B cell (primary cell): ENCODE data around the gene COL4A6. TPM values are rescaled to one million over a fixed set of nuclear protein-coding genes. Genes with fewer than 3 reads are reported as not detected.

Experiments used
- ATAC-seq: fragments of 200-7000 bp; cut with Tn5 transposase; one replicate; pipeline ENCODE4 v1.10.0; 2021; ENCODE audit warnings: low read depth, mild to moderate bottlenecking, moderate number of reproducible peaks, moderate library complexity
- CTCF ChIA-PET: fragments of 350-600 bp; sonication (Branson Sonifier 250); formaldehyde crosslinking; loops from one replicate; lab custom pipeline; 2021; ENCODE audit warnings: antibody characterized with exemption, inconsistent platforms; lab: Charles Lee
- POLR2A ChIA-PET: fragments of 350-600 bp; sonication (Branson Sonifier 250); formaldehyde crosslinking; loops from one replicate; lab custom pipeline; 2021; ENCODE audit warnings: antibody characterized with exemption; lab: Charles Lee
- DNase-seq: peaks from one replicate; pipeline ENCODE4 v3.0.0; 2013
- H2AFZ ChIP-seq: 2 replicates; pipeline ENCODE4 v1.6.1; 2012; ENCODE audit warnings: mild to moderate bottlenecking, low read depth, low read length; ENCODE audit not compliant: insufficient read depth, poor library complexity, severe bottlenecking
- H3K27ac ChIP-seq, 2 donors: 1 replicate in 1 of 2; 2 replicates in 1 of 2; pipeline ENCODE4 v1.5.1; 2012 to 2013; ENCODE audit warnings: low read length in 2 of 2, mild to moderate bottlenecking in 2 of 2, moderate library complexity in 1 of 2
- H3K27me3 ChIP-seq, 4 experiments: fragments of 200-600 bp in 1 of 4; sonication (generic) in 1 of 4; replicated peaks in 1 of 4; 1 replicate in 2 of 4; 2 replicates in 2 of 4; pipeline versions ENCODE4 v1.6.1 to v1.7.0; 2013 to 2016; ENCODE audit warnings: low read length in 3 of 4, mild to moderate bottlenecking in 2 of 4, mixed read lengths in 1 of 4, moderate library complexity in 1 of 4; ENCODE audit not compliant: insufficient read depth in 4 of 4, control insufficient read depth in 3 of 4; ENCODE audit errors: control extremely low read depth in 1 of 4
- H3K36me3 ChIP-seq, 2 experiments: replicated peaks in 1 of 2; 1 replicate in 1 of 2; 2 replicates in 1 of 2; pipeline versions ENCODE4 v1.6.1 to v1.7.1; 2013; ENCODE audit warnings: low read length in 1 of 2; ENCODE audit not compliant: insufficient read depth in 2 of 2, control insufficient read depth in 1 of 2; ENCODE audit errors: control extremely low read depth in 1 of 2, extremely low read depth in 1 of 2
- H3K4me1 ChIP-seq, 2 donors: fragments of 200-600 bp in 1 of 2; sonication (generic) in 1 of 2; 1 replicate in 1 of 2; 2 replicates in 1 of 2; pipeline versions ENCODE4 v1.5.1 to v1.6.1; 2013 to 2017; ENCODE audit warnings: low read length in 2 of 2; ENCODE audit not compliant: control insufficient read depth in 2 of 2, insufficient read depth in 2 of 2
- H3K4me2 ChIP-seq: replicated peaks from 2 replicates; pipeline ENCODE3; 2012; ENCODE audit warnings: mild to moderate bottlenecking, low read depth, low read length; ENCODE audit not compliant: poor library complexity, severe bottlenecking
- H3K4me3 ChIP-seq, 5 experiments: fragments of 200-600 bp in 1 of 5; sonication (generic) in 1 of 5; 1 replicate in 3 of 5; 2 replicates in 2 of 5; pipeline versions ENCODE4 v1.5.1 to v1.7.0; 2011 to 2016; ENCODE audit warnings: low read length in 4 of 5, mild to moderate bottlenecking in 4 of 5, low read depth in 2 of 5, control low read depth in 1 of 5, moderate library complexity in 1 of 5; ENCODE audit not compliant: insufficient read depth in 1 of 5; ENCODE audit errors: control extremely low read depth in 1 of 5, extremely low read depth in 1 of 5
- H3K79me2 ChIP-seq: fragments of 200-600 bp; sonication (generic); one replicate; pipeline ENCODE4 v1.6.0; 2016; ENCODE audit warnings: low read length; ENCODE audit not compliant: control insufficient read depth, insufficient read depth
- H3K9ac ChIP-seq: fragments of 200-600 bp; sonication (generic); 2 replicates; pipeline ENCODE4 v1.6.1; 2017; ENCODE audit warnings: mild to moderate bottlenecking, low read length, moderate library complexity
- H3K9me3 ChIP-seq, 3 donors: one replicate each; pipeline versions ENCODE4 v1.6.1 to v1.7.1; 2013; ENCODE audit warnings: low read length in 2 of 3; ENCODE audit not compliant: control insufficient read depth in 2 of 3, insufficient read depth in 1 of 3; ENCODE audit errors: control extremely low read depth in 1 of 3
- H4K20me1 ChIP-seq: 2 replicates; pipeline ENCODE4 v1.6.0; 2012; ENCODE audit warnings: mild to moderate bottlenecking, low read length; ENCODE audit not compliant: insufficient read depth, control insufficient read depth, poor library complexity, severe bottlenecking
- H3K27ac Mint-ChIP-seq: one replicate; pipeline ENCODE4 v1.8.0; 2021; ENCODE audit warnings: mixed read lengths
- H3K27me3 Mint-ChIP-seq: one replicate; pipeline ENCODE4 v1.8.0; 2021; ENCODE audit warnings: mixed read lengths
- H3K4me1 Mint-ChIP-seq: one replicate; pipeline ENCODE4 v1.8.0; 2021; ENCODE audit warnings: mixed read lengths
- H3K4me3 Mint-ChIP-seq: one replicate; pipeline ENCODE4 v1.8.0; 2021; ENCODE audit warnings: mixed read lengths
- H3K9me3 Mint-ChIP-seq: one replicate; pipeline ENCODE4 v1.8.0; 2022; ENCODE audit warnings: mixed read lengths; ENCODE audit not compliant: insufficient read depth
- EZH2 ChIP-seq: IDR thresholded peaks from 2 replicates; pipeline ENCODE4 v1.6.1; 2012; ENCODE audit warnings: borderline replicate concordance, low read depth, mild to moderate bottlenecking, moderate library complexity, low read length; ENCODE audit not compliant: insufficient read depth, poor library complexity, severe bottlenecking
- whole genome bisulfite sequencing: methylation state at CpG from one replicate; pipeline ENCODE4 v1.1.5; 2013; ENCODE audit warnings: missing lambda C conversion rate; ENCODE audit not compliant: insufficient coverage; 5-methylcytosine and 5-hydroxymethylcytosine counted together
- intact Hi-C: fragments of 100-400 bp; cut with micrococcal nuclease; formaldehyde crosslinking; loops from one replicate; pipeline ENCODE4 v1.10.0; 2022
- polyA plus RNA-seq: library from polyadenylated mRNA; depleted of rRNA; stranded (reverse); fragments of >200 nt; gene quantifications from 2 replicates; pipeline ENCODE4 v1.2.3, GENCODE V29; 2012
- total RNA-seq, 2 donors: library from RNA; stranded (reverse); fragments of 120-200 nt in 1 of 2; gene quantifications; 1 replicate in 1 of 2; 2 replicates in 1 of 2; pipeline versions ENCODE4 v1.2.3 to v1.2.4, GENCODE V29; 2013 to 2022
- TF ChIP-seq, protein P1 (sequence below): fragments of 200-600 bp; IDR thresholded peaks from one replicate; pipeline ENCODE4 v1.8.0; 2022; ENCODE audit warnings: antibody characterized with exemption, mild to moderate bottlenecking

COL4A6 gene
- total and polyA plus RNA-seq, 2 donors (not counting 1 experiment from before 2014, with no cell fraction given): not detected

DNA sequence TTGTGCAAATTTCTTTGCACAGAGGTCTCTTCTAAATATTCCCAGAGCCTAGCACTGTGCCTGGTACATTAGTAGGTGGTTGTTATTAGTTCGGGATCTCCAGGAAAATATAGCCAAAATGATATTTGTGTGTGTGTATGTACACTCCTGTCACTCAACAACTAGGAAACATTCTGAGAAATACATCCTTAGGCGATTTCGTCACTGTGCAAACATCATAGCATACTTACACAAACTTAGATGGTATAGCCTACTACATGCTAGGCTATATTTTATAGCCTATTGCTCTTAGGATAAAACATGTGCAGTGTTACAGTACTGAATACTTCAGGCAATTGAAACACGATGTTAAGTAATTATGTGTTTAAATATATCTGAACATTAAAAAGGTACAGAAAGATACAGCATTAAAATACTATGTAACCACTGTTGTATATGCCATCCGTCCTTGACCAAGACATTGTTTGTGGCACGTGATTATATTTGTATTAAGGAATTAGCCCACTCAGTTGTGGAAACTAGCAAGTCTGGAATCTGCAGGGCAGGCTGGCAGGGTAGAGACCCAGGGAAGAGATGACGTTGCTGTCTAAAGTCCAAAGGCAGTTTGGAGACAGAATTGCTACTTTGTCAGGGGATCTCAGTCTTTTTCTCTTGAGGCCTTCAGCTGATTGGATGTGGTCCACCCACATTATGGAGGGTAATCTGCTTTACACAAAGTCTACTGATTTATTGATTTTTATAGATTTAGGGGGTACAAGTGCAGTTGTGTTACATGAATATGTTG, 106.9 kb downstream of the COL4A6 start:
- Histone ChIP-seq H3K9me3 (no peaks in the 10 kb centered on the region), H3K27ac (no peak overlapping the region), H4K20me1 (no peaks in the 10 kb centered on the region), H3K79me2 (no peaks in the 10 kb centered on the region), H3K27me3 (no peaks in the 10 kb centered on the region), H3K4me3 (no peak overlapping the region), H3K36me3 (no peaks in the 10 kb centered on the region), H2AFZ (no peak overlapping the region), H3K4me2 (no peak overlapping the region), H3K9ac (no peak overlapping the region), H3K4me1 (no peaks in the 10 kb centered on the region)
- Mint-ChIP-seq H3K9me3 (no peaks in the 10 kb centered on the region), H3K4me1 (no peaks in the 10 kb centered on the region), H3K27ac (no peak overlapping the region), H3K4me3 (no peak overlapping the region), H3K27me3 (no peaks in the 10 kb centered on the region)
- CTCF ChIA-PET: no interaction called here
- WGBS: 100% methylated on average over 1 of the region's 7 CpGs
- POLR2A ChIA-PET: no interaction called here
- DNase-seq (no peak), ATAC-seq (no peak)
- intact Hi-C loops: no loop called here
- no peak for TF ChIP-seq EZH2
- TF ChIP-seq, protein P1, sequence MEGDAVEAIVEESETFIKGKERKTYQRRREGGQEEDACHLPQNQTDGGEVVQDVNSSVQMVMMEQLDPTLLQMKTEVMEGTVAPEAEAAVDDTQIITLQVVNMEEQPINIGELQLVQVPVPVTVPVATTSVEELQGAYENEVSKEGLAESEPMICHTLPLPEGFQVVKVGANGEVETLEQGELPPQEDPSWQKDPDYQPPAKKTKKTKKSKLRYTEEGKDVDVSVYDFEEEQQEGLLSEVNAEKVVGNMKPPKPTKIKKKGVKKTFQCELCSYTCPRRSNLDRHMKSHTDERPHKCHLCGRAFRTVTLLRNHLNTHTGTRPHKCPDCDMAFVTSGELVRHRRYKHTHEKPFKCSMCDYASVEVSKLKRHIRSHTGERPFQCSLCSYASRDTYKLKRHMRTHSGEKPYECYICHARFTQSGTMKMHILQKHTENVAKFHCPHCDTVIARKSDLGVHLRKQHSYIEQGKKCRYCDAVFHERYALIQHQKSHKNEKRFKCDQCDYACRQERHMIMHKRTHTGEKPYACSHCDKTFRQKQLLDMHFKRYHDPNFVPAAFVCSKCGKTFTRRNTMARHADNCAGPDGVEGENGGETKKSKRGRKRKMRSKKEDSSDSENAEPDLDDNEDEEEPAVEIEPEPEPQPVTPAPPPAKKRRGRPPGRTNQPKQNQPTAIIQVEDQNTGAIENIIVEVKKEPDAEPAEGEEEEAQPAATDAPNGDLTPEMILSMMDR: no peak

- POLR2A ChIA-PET: no interaction called here
- Histone ChIP-seq H3K4me3 (no peak overlapping the region), H3K27me3 (no peaks in the 10 kb centered on the region), H3K4me1 (no peaks in the 10 kb centered on the region), H3K9me3 (no peaks in the 10 kb centered on the region), H3K36me3 (no peaks in the 10 kb centered on the region), H3K9ac (no peak overlapping the region), H3K4me2 (no peak overlapping the region), H4K20me1 (no peaks in the 10 kb centered on the region), H3K27ac (no peak overlapping the region), H3K79me2 (no peaks in the 10 kb centered on the region), H2AFZ (no peak overlapping the region)
- Mint-ChIP-seq H3K27me3 (peaks cover 3% of the 10 kb centered on the region), H3K9me3 (no peaks in the 10 kb centered on the region), H3K27ac (no peak overlapping the region), H3K4me3 (no peak overlapping the region), H3K4me1 (no peaks in the 10 kb centered on the region)
- no CpG with 5 or more reads among the region's 5 CpGs for WGBS
- no peak for ATAC-seq
- no peak for DNase-seq
- intact Hi-C loops: no loop called here
- TF ChIP-seq, protein P1: no peak
- CTCF ChIA-PET: no interaction called here
These were observed 114.5 kb downstream of the COL4A6 start for GRCh38 chrX:108323751-108324150.
